CD4-positive, CD25-positive, alpha-beta regulatory T cell (primary cell): ENCODE results near the gene MID1. TPM values are rescaled to one million over a fixed set of nuclear protein-coding genes. Genes with fewer than 3 reads are reported as not detected.

Experiments used
- ATAC-seq, 2 donors: fragments of 150-1000 bp; cut with Tn5 transposase; one replicate each; pipeline ENCODE4 v1.10.0; 2021; ENCODE audit warnings: low read depth in 2 of 2, moderate number of reproducible peaks in 2 of 2, moderate library complexity in 1 of 2
- DNase-seq, 3 donors: peaks; one replicate each; pipeline versions ENCODE4 v3.0.0 to v3.0.0-alpha.2; 2012 to 2022; ENCODE audit warnings: mixed read lengths in 1 of 3
- H3K27ac ChIP-seq: one replicate; pipeline ENCODE4 v1.7.0; 2013; ENCODE audit warnings: mild to moderate bottlenecking, low read length; ENCODE audit not compliant: insufficient read depth, poor library complexity, severe bottlenecking
- H3K27me3 ChIP-seq: one replicate; pipeline ENCODE4 v1.7.0; 2013; ENCODE audit warnings: low read length; ENCODE audit not compliant: control insufficient read depth, insufficient read depth
- H3K36me3 ChIP-seq: one replicate; pipeline ENCODE4 v1.7.0; 2013; ENCODE audit warnings: mild to moderate bottlenecking, low read length, moderate library complexity; ENCODE audit not compliant: control insufficient read depth, insufficient read depth
- H3K4me1 ChIP-seq: 2 replicates; pipeline ENCODE4 v1.7.0; 2013; ENCODE audit warnings: mild to moderate bottlenecking, low read length; ENCODE audit not compliant: insufficient read depth, control insufficient read depth, poor library complexity, severe bottlenecking
- H3K4me3 ChIP-seq: one replicate; pipeline ENCODE4 v1.7.0; 2013; ENCODE audit warnings: low read depth, mild to moderate bottlenecking, low read length, moderate library complexity
- H3K9me3 ChIP-seq, 2 experiments: 1 replicate in 1 of 2; 2 replicates in 1 of 2; pipeline ENCODE4 v1.7.0; 2013; ENCODE audit warnings: low read length in 2 of 2, mild to moderate bottlenecking in 1 of 2, moderate library complexity in 1 of 2; ENCODE audit not compliant: control insufficient read depth in 2 of 2
- H3K27ac Mint-ChIP-seq, 3 donors: one replicate each; pipeline ENCODE4 v1.8.0; 2020 to 2022; ENCODE audit warnings: mild to moderate bottlenecking in 3 of 3, mixed read lengths in 3 of 3, moderate library complexity in 2 of 3
- H3K27me3 Mint-ChIP-seq: one replicate; pipeline ENCODE4 v1.8.0; 2022; ENCODE audit warnings: mild to moderate bottlenecking, mixed read lengths
- H3K36me3 Mint-ChIP-seq: one replicate; pipeline ENCODE4 v1.8.0; 2020; ENCODE audit warnings: mixed read lengths
- H3K4me1 Mint-ChIP-seq, 4 donors: one replicate each; pipeline ENCODE4 v1.8.0; 2020 to 2022; ENCODE audit warnings: mixed read lengths in 4 of 4, mild to moderate bottlenecking in 1 of 4
- H3K4me3 Mint-ChIP-seq, 4 donors: one replicate each; pipeline ENCODE4 v1.8.0; 2020 to 2022; ENCODE audit warnings: mild to moderate bottlenecking in 4 of 4, mixed read lengths in 4 of 4, moderate library complexity in 3 of 4
- H3K9me3 Mint-ChIP-seq, 7 donors: one replicate each; pipeline ENCODE4 v1.8.0; 2020 to 2022; ENCODE audit warnings: mixed read lengths in 7 of 7, mild to moderate bottlenecking in 3 of 7, moderate library complexity in 2 of 7
- polyA plus RNA-seq, 4 donors: library from polyadenylated mRNA; unstranded; fragments of 300-500 nt; fragmentation: Illumina TruSeq; gene quantifications; one replicate each; pipeline ENCODE4 v1.2.3, GENCODE V29; 2021
- total RNA-seq: library from RNA; stranded (reverse); gene quantifications from one replicate; pipeline ENCODE4 v1.2.3, GENCODE V29; 2022

The MID1 gene
- total and polyA plus RNA-seq, 5 donors from 2014 or later: not detected

GRCh38 chrX:10512741-10513140 is 107.6 kb downstream of the MID1 start:
- no peak overlapping the region for H3K27ac Mint-ChIP-seq
- DNase-seq (no peak), ATAC-seq (no peak)
- Histone ChIP-seq H3K27me3 (no peaks in the 10 kb centered on the region), H3K4me1 (no peaks in the 10 kb centered on the region), H3K36me3 (no peaks in the 10 kb centered on the region), H3K27ac (no peak overlapping the region), H3K9me3 (no peaks in the 10 kb centered on the region), H3K4me3 (no peak overlapping the region)
- no peaks in the 10 kb centered on the region for H3K4me1 Mint-ChIP-seq
- no peak overlapping the region for H3K4me3 Mint-ChIP-seq
- H3K9me3 Mint-ChIP-seq: peaks cover 0 to 5% (median 0%) of the 10 kb centered on the region in 7 donors
- no peaks in the 10 kb centered on the region for H3K36me3 Mint-ChIP-seq
- H3K27me3 Mint-ChIP-seq: no peaks in the 10 kb centered on the region

- Histone ChIP-seq H3K9me3 (no peaks in the 10 kb centered on the region), H3K27me3 (no peaks in the 10 kb centered on the region), H3K4me3 (no peak overlapping the region), H3K27ac (no peak overlapping the region), H3K4me1 (no peaks in the 10 kb centered on the region), H3K36me3 (no peaks in the 10 kb centered on the region)
- Mint-ChIP-seq H3K36me3 (no peaks in the 10 kb centered on the region), H3K27ac (no peak overlapping the region), H3K4me3 (no peak overlapping the region), H3K9me3 (peaks cover 0 to 5% (median 0%) of the 10 kb centered on the region in 7 donors), H3K27me3 (no peaks in the 10 kb centered on the region), H3K4me1 (no peaks in the 10 kb centered on the region)
- no peak for ATAC-seq
- DNase-seq: no peak
Measured at GRCh38 chrX:10512258-10512657, 108.1 kb downstream of the MID1 start.

- no peaks in the 10 kb centered on the region for H3K4me1 Mint-ChIP-seq
Measured at GRCh38 chrX:10509397-10509796, 111.0 kb downstream of the MID1 start.

GRCh38 chrX:10508891-10509290 is 111.5 kb downstream of the MID1 start:
- no peaks in the 10 kb centered on the region for H3K4me1 ChIP-seq
- Mint-ChIP-seq H3K4me3 (no peak overlapping the region), H3K9me3 (peaks cover 0 to 5% (median 2%) of the 10 kb centered on the region in 7 donors), H3K36me3 (no peaks in the 10 kb centered on the region), H3K27me3 (no peaks in the 10 kb centered on the region), H3K4me1 (no peaks in the 10 kb centered on the region), H3K27ac (no peak overlapping the region)
- H3K36me3 ChIP-seq: no peaks in the 10 kb centered on the region
- no peaks in the 10 kb centered on the region for H3K27me3 ChIP-seq
- H3K27ac ChIP-seq: no peak overlapping the region
- no peak for ATAC-seq
- no peak overlapping the region for H3K4me3 ChIP-seq
- no peak for DNase-seq
- no peaks in the 10 kb centered on the region for H3K9me3 ChIP-seq

More at GRCh38 chrX:10509397-10509796, 111.0 kb downstream of the MID1 start:
- Mint-ChIP-seq H3K4me3 (no peak overlapping the region), H3K27me3 (no peaks in the 10 kb centered on the region), H3K9me3 (peaks cover 0 to 5% (median 2%) of the 10 kb centered on the region in 7 donors), H3K27ac (no peak overlapping the region), H3K36me3 (no peaks in the 10 kb centered on the region)
- H3K27me3 ChIP-seq: no peaks in the 10 kb centered on the region
- ATAC-seq: no peak
- DNase-seq: no peak
- no peak overlapping the region for H3K27ac ChIP-seq
- no peaks in the 10 kb centered on the region for H3K36me3 ChIP-seq
- H3K4me3 ChIP-seq: no peak overlapping the region
- no peaks in the 10 kb centered on the region for H3K9me3 ChIP-seq
- H3K4me1 ChIP-seq: no peaks in the 10 kb centered on the region

GRCh38 chrX:10507876-10508275 is 112.5 kb downstream of the MID1 start:
- no peaks in the 10 kb centered on the region for H3K36me3 Mint-ChIP-seq
- no peaks in the 10 kb centered on the region for H3K4me1 ChIP-seq
- no peaks in the 10 kb centered on the region for H3K27me3 ChIP-seq
- no peak overlapping the region for H3K27ac Mint-ChIP-seq
- H3K4me3 ChIP-seq: no peak overlapping the region
- peaks cover 0 to 5% (median 2%) of the 10 kb centered on the region in 7 donors for H3K9me3 Mint-ChIP-seq
- H3K36me3 ChIP-seq: no peaks in the 10 kb centered on the region
- DNase-seq (no peak), ATAC-seq (no peak)
- H3K27me3 Mint-ChIP-seq: no peaks in the 10 kb centered on the region
- H3K27ac ChIP-seq: no peak overlapping the region
- no peaks in the 10 kb centered on the region for H3K9me3 ChIP-seq
- no peaks in the 10 kb centered on the region for H3K4me1 Mint-ChIP-seq
- no peak overlapping the region for H3K4me3 Mint-ChIP-seq

GRCh38 chrX:10507181-10507580 is 113.2 kb downstream of the MID1 start:
- Histone ChIP-seq H3K36me3 (no peaks in the 10 kb centered on the region), H3K9me3 (no peaks in the 10 kb centered on the region), H3K4me1 (no peaks in the 10 kb centered on the region), H3K27me3 (no peaks in the 10 kb centered on the region), H3K27ac (no peak overlapping the region), H3K4me3 (no peak overlapping the region)
- DNase-seq (no peak), ATAC-seq (no peak)
- Mint-ChIP-seq H3K27me3 (no peaks in the 10 kb centered on the region), H3K9me3 (peaks cover 0 to 3% (median 0%) of the 10 kb centered on the region in 7 donors), H3K36me3 (no peaks in the 10 kb centered on the region), H3K27ac (no peak overlapping the region), H3K4me3 (no peak overlapping the region), H3K4me1 (no peaks in the 10 kb centered on the region)

- ATAC-seq: no peak
- no peak overlapping the region for H3K4me3 Mint-ChIP-seq
- no peak overlapping the region for H3K4me3 ChIP-seq
- no peaks in the 10 kb centered on the region for H3K27me3 ChIP-seq
- peaks cover 0 to 3% (median 0%) of the 10 kb centered on the region in 7 donors for H3K9me3 Mint-ChIP-seq
- no peaks in the 10 kb centered on the region for H3K27me3 Mint-ChIP-seq
- no peak overlapping the region for H3K27ac Mint-ChIP-seq
- H3K36me3 Mint-ChIP-seq: no peaks in the 10 kb centered on the region
- DNase-seq: no peak
- no peak overlapping the region for H3K27ac ChIP-seq
- no peaks in the 10 kb centered on the region for H3K36me3 ChIP-seq
- no peaks in the 10 kb centered on the region for H3K4me1 Mint-ChIP-seq
- H3K9me3 ChIP-seq: no peaks in the 10 kb centered on the region
- H3K4me1 ChIP-seq: no peaks in the 10 kb centered on the region
Measured at GRCh38 chrX:10506781-10507180, 113.6 kb downstream of the MID1 start.

- DNase-seq (no peak), ATAC-seq (no peak)
- H3K27ac Mint-ChIP-seq: no peak overlapping the region
- no peaks in the 10 kb centered on the region for H3K4me1 ChIP-seq
- H3K9me3 Mint-ChIP-seq: peaks cover 0 to 3% (median 0%) of the 10 kb centered on the region in 7 donors
- H3K27me3 ChIP-seq: no peaks in the 10 kb centered on the region
- no peaks in the 10 kb centered on the region for H3K36me3 ChIP-seq
- H3K27me3 Mint-ChIP-seq: no peaks in the 10 kb centered on the region
- no peaks in the 10 kb centered on the region for H3K4me1 Mint-ChIP-seq
- no peak overlapping the region for H3K4me3 ChIP-seq
- H3K36me3 Mint-ChIP-seq: no peaks in the 10 kb centered on the region
- no peaks in the 10 kb centered on the region for H3K9me3 ChIP-seq
- no peak overlapping the region for H3K4me3 Mint-ChIP-seq
- H3K27ac ChIP-seq: no peak overlapping the region
Measured at GRCh38 chrX:10505726-10506125, 114.7 kb downstream of the MID1 start.
